ENCODE results near the gene FAM131B. TPM values are rescaled to one million over a fixed set of nuclear protein-coding genes. Genes with fewer than 3 reads are reported as not detected.

The FAM131B gene
- total and polyA plus RNA-seq, 2 of the 8 experiments (the other 6 are each of a cell fraction or from before 2014, with no cell fraction given) = 23.1 to 38.2 TPM

- Histone ChIP-seq H3K36me3 (ENCODE audit: control insufficient read depth in 2 of 4, insufficient read depth in 4 of 4, low read length in 3 of 4) (peaks cover 2 to 24% (median 14%) of the 10 kb centered on the region in 4 experiments; a peak in 6 of 8 replicates), H3K9ac (replicated peaks in 1 of 4; ENCODE audit: extremely low read depth in 1 of 4, low read depth in 3 of 4, low read length in 3 of 4) (no peak overlapping the region), H3K4ac (replicated peaks; ENCODE audit: insufficient read length, low read depth, low read length) (peak overlapping the region; percentile 81), H2BK120ac (replicated peaks; ENCODE audit: low read depth, low read length) (peak overlapping the region; percentile 4), H3K4me1 (replicated peaks in 1 of 4; ENCODE audit: control insufficient read depth in 3 of 4, insufficient read depth in 4 of 4, low read length in 3 of 4) (peaks cover 4 to 12% (median 10%) of the 10 kb centered on the region in 4 experiments), H3K14ac (ENCODE audit: insufficient read length) (no peak overlapping the region), H2AK5ac (ENCODE audit: low read depth, low read length) (peak overlapping the region; percentile 75; the same call in 1 of the 2 replicates), H4K8ac (ENCODE audit: extremely low read depth, insufficient read depth, low read length) (no peak overlapping the region), H3K79me2 (ENCODE audit: control insufficient read depth in 1 of 2, insufficient read depth in 2 of 2, low read length in 2 of 2) (no peaks in the 10 kb centered on the region), H3K9me3 (ENCODE audit: insufficient read depth in 2 of 2, low read depth in 1 of 2, low read length in 1 of 2) (no peaks in the 10 kb centered on the region), H2BK12ac (ENCODE audit: low read depth, low read length) (0 out of 2 replicates have a peak overlapping the region, but pooled peaks have one; percentile 50), H2BK20ac (ENCODE audit: low read length) (0 out of 2 replicates have a peak overlapping the region, but pooled peaks have one; percentile 61), H4K91ac (replicated peaks; ENCODE audit: insufficient read length, low read length) (peak overlapping the region; percentile 68), H4K20me1 (replicated peaks in 1 of 2; ENCODE audit: control insufficient read depth in 1 of 2, insufficient read depth in 2 of 2, low read length in 2 of 2) (no peaks in the 10 kb centered on the region), H3K4me2 (ENCODE audit: insufficient read depth in 1 of 2, low read depth in 2 of 2, low read length in 2 of 2) (peak overlapping the region; percentile 88 to 100), H2BK15ac (ENCODE audit: low read length) (0 out of 2 replicates have a peak overlapping the region, but pooled peaks have one; percentile 46), H3K56ac (replicated peaks; ENCODE audit: insufficient read length, low read depth, low read length) (no peak overlapping the region), H2BK5ac (ENCODE audit: low read depth, low read length) (no peak overlapping the region), H3K18ac (ENCODE audit: extremely low read depth, low read length) (peak overlapping the region; percentile 83), H3K27ac (ENCODE audit: low read depth, low read length) (no peak overlapping the region), H3K23me2 (ENCODE audit: low read depth, low read length) (peaks cover 16% of the 10 kb centered on the region), H3K23ac (ENCODE audit: insufficient read length) (no peak overlapping the region), H3K27me3 (replicated peaks in 1 of 4; ENCODE audit: control insufficient read depth in 3 of 4, extremely low read depth in 1 of 4, insufficient read depth in 3 of 4, low read length in 3 of 4) (peaks cover 0 to 13% (median 8%) of the 10 kb centered on the region in 4 experiments; a peak in 4 of 7 replicates), H2AFZ (ENCODE audit: low read length) (no peak overlapping the region), H3K4me3 (ENCODE audit: extremely low read depth in 1 of 4, insufficient read depth in 2 of 4, low read depth in 3 of 4, low read length in 4 of 4) (peak overlapping the region; percentile 45 to 98 (median 80)), H3K79me1 (ENCODE audit: low read depth, low read length) (no peaks in the 10 kb centered on the region), H4K5ac (ENCODE audit: insufficient read length, low read depth, low read length) (peak overlapping the region; percentile 13)
- TF ChIP-seq KDM4A (IDR thresholded peaks at IDR 0.05; ENCODE audit: low read depth, low read length, severe bottlenecking) (no peak), MAFK (IDR thresholded peaks at IDR 0.05; ENCODE audit: low read depth, low read length) (no peak), SAP30 (IDR thresholded peaks at IDR 0.05; ENCODE audit: insufficient read depth, insufficient replicate concordance, low read length) (no peak), TCF12 (IDR thresholded peaks at IDR 0.05; ENCODE audit: low read depth, low read length) (no peak)
- no peak for FAIRE-seq
- POLR2A ChIA-PET (ENCODE audit: partially characterized antibody) = interaction anchor here (0.9 to 18.8 kb wide), 5 partner anchors 9 to 47 kb away, joined by 3 to 233 read pairs (median 8); partner anchors contain the start of gene ZYX
- peak in 1 of 2 experiments; percentile 61 for DNase-seq (ENCODE audit: low read depth in 1 of 2, low spot score in 2 of 2)
- CTCF ChIA-PET (ENCODE audit: partially characterized antibody) = interaction anchor here (1.1 to 7.1 kb wide), 9 partner anchors 9 to 55 kb away, joined by 4 to 29 read pairs (median 10); partner anchors contain the start of gene ZYX
- WGBS, 2 experiments (ENCODE audit: extremely low coverage in 1 of 2, insufficient coverage in 1 of 2, insufficient read length in 1 of 2, insufficient replicate concordance in 2 of 2, low coverage in 1 of 2, low lambda C conversion rate in 2 of 2, missing lambda C conversion rate in 1 of 2) = 32% methylated on average over 12 of the region's 19 CpGs; no CpG with 5 or more reads in 1 of the 2 experiments
These were observed 1.5 kb downstream of the FAM131B start for GRCh38 chr7:143360788-143361551.
